ENCODE results near the gene PPM1B. TPM values are rescaled to one million over a fixed set of nuclear protein-coding genes. Genes with fewer than 3 reads are reported as not detected.

PPM1B gene
- total and polyA plus RNA-seq, 9 of the 15 experiments (the other 6 are each of a cell fraction or from before 2014, with no cell fraction given), result 8.9 to 44.0 (median 28.6) TPM

GRCh38 chr2:44169155-44169898 lies 652 bp downstream of the PPM1B start (continued):
- TF ChIP-seq ESRRB (CRISPR knock-in tag; IDR thresholded peaks at IDR 0.05; ENCODE audit: borderline replicate concordance), result no peak
- TF ChIP-seq XRCC4 (IDR thresholded peaks at IDR 0.05; ENCODE audit: extremely low read depth, insufficient read depth, insufficient read length), result no peak
- TF ChIP-seq MBD2 (IDR thresholded peaks at IDR 0.05; ENCODE audit: borderline replicate concordance, low read depth), result no peak
- no peak for TF ChIP-seq ZNF184 (CRISPR knock-in tag; IDR thresholded peaks at IDR 0.05)
- TF ChIP-seq CBX2 (IDR thresholded peaks at IDR 0.05; ENCODE audit: insufficient read depth, low read length, poor library complexity, severe bottlenecking), result no peak
- TF ChIP-seq MYC (IDR thresholded peaks at IDR 0.05; ENCODE audit: low read depth, low read length), result no peak; the same call in 1 of the 2 replicates
- TF ChIP-seq MYC (CRISPR knock-in tag; IDR thresholded peaks at IDR 0.05; ENCODE audit: borderline replicate concordance, low read depth), result no peak
- no peak for TF ChIP-seq ILK (tag; IDR thresholded peaks at IDR 0.05; ENCODE audit: borderline replicate concordance, low read depth)
- no peak for TF ChIP-seq ATF7 (IDR thresholded peaks at IDR 0.05)
- no peak for TF ChIP-seq HNRNPLL (IDR thresholded peaks at IDR 0.05; ENCODE audit: low read depth, low read length, poor library complexity, severe bottlenecking)
- no peak for TF ChIP-seq FOXP4 (CRISPR knock-in tag; IDR thresholded peaks at IDR 0.05; ENCODE audit: borderline replicate concordance)
- no peak for TF ChIP-seq POU5F1 (IDR thresholded peaks at IDR 0.05; ENCODE audit: borderline replicate concordance, low read depth, low read length, partially characterized antibody)
- TF ChIP-seq ZKSCAN1 (IDR thresholded peaks at IDR 0.05; ENCODE audit: low read depth, low read length), result peak; percentile 75; the same call in 1 of the 2 replicates
- no peak for TF ChIP-seq RNF219 (CRISPR knock-in tag; IDR thresholded peaks at IDR 0.05)
- no peak for TF ChIP-seq SFPQ (IDR thresholded peaks at IDR 0.05; ENCODE audit: low read depth, low read length)
- peak; percentile 58; the same call in 1 of the 2 replicates for TF ChIP-seq PHF8 (IDR thresholded peaks at IDR 0.05; ENCODE audit: borderline replicate concordance, low read length)
- no peak for TF ChIP-seq SIRT6 (IDR thresholded peaks at IDR 0.05; ENCODE audit: low read depth, low read length)
- TF ChIP-seq ZNF140 (CRISPR knock-in tag; IDR thresholded peaks at IDR 0.05), result no peak
- TF ChIP-seq ETS1 (conservative IDR thresholded peaks at IDR 0.05; ENCODE audit: control insufficient read depth, low read depth, low read length), result no peak

Data from K562 (cell line).